ENCODE data around the gene ANAPC2. TPM values are rescaled to one million over a fixed set of nuclear protein-coding genes. Genes with fewer than 3 reads are reported as not detected.

ANAPC2 gene
- total RNA-seq, 1 experiment from 2014 or later: 46.0 TPM

DNA sequence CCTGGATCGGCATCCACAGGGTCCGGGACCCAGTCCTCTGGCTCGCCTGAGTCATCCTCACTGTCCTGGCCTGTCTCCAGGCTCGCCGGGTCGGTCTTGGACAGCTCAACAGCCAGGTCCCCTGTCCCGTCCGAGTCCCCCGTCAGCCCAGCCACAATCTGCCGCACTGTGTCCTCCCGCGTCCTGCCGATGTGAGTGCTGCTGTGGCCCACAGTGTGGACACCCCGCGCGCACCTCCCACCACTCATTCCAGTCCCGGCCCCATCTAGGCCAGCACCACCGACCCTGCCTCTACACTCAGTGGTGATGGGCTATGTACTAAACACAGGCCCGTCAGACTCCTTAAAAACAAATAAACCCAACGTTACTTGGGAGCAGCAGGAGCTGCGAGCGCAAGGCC is 6.7 kb downstream of the ANAPC2 start:
- peaks cover 3% of the 10 kb centered on the region for H3K4me1 ChIP-seq (ENCODE audit: control insufficient read depth, insufficient read depth, low read length)
- DNase-seq (ENCODE audit: low read depth, low spot score) (no peak), ATAC-seq (no peak)
- no peaks in the 10 kb centered on the region for H3K36me3 ChIP-seq (ENCODE audit: control insufficient read depth, insufficient read depth, low read length)
- intact Hi-C loops (cut with micrococcal nuclease; ENCODE audit: unreplicated experiment) (no loop called here), in situ Hi-C loops (cut with HindIII; ENCODE audit: low pct_unique_long_range_greater_than_20kb, low sequenced_read_pairs) (no loop called here)
- CTCF ChIA-PET: interaction anchor here (0.8 kb wide), 1 partner anchor 14 kb away, joined by 4 read pairs; no protein-coding TSS in a partner anchor
- H3K27me3 ChIP-seq (ENCODE audit: control insufficient read depth, insufficient read depth, low read length): no peaks in the 10 kb centered on the region
- H3K27ac ChIP-seq (ENCODE audit: low read length): no peak overlapping the region
- H3K4me3 ChIP-seq (ENCODE audit: low read depth in 2 of 2, low read length in 2 of 2): no peak overlapping the region
- POLR2A ChIA-PET: no interaction called here
- BruUV-seq (replicated peaks): no TSS peak
- H3K9me3 ChIP-seq (ENCODE audit: control insufficient read depth, insufficient read depth, low read depth, low read length): no peaks in the 10 kb centered on the region
- TF ChIP-seq SIN3A (IDR thresholded peaks at IDR 0.05; ENCODE audit: borderline replicate concordance, insufficient read depth, low read depth, low read length): no peak
- no peak for TF ChIP-seq POLR2AphosphoS5 (IDR thresholded peaks at IDR 0.05; ENCODE audit: low read depth, low read length)

DNA sequence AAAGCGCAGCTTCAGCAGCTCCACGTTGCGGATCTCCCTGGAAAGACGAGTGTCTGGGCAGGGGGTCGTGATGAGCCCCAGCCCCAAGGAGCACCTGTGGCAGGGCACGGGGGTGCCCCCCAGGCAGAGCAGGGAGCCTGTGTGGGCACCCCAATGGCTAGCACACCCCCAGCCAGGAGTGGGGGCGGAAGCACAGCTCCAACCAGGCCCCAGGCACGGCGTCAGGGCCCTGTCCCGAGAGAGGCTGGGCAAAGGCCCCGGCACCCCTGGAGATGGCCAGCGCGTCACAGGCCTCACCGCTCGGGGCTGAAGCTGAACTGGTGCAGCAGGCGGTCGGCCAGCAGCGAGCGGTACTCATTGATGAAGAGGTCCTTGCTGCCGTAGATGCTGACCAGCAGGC is 7.9 kb downstream of the ANAPC2 start:
- Histone ChIP-seq H3K36me3 (ENCODE audit: control insufficient read depth, insufficient read depth, low read length) (no peaks in the 10 kb centered on the region), H3K9me3 (ENCODE audit: control insufficient read depth, insufficient read depth, low read depth, low read length) (no peaks in the 10 kb centered on the region), H3K4me1 (ENCODE audit: control insufficient read depth, insufficient read depth, low read length) (no peaks in the 10 kb centered on the region), H3K27ac (ENCODE audit: low read length) (no peak overlapping the region), H3K4me3 (ENCODE audit: low read depth in 2 of 2, low read length in 2 of 2) (no peak overlapping the region), H3K27me3 (ENCODE audit: control insufficient read depth, insufficient read depth, low read length) (no peaks in the 10 kb centered on the region)
- intact Hi-C loops (cut with micrococcal nuclease; ENCODE audit: unreplicated experiment) (no loop called here), in situ Hi-C loops (cut with HindIII; ENCODE audit: low pct_unique_long_range_greater_than_20kb, low sequenced_read_pairs) (no loop called here)
- no peak for DNase-seq (ENCODE audit: low read depth, low spot score)
- no TSS peak for BruUV-seq (replicated peaks)
- POLR2A ChIA-PET: no interaction called here
- ATAC-seq: no peak
- CTCF ChIA-PET: no interaction called here
- TF ChIP-seq CTCF (IDR thresholded peaks at IDR 0.05) (no peak), TCF7L2 (IDR thresholded peaks at IDR 0.05; ENCODE audit: low read depth, low read length) (no peak), SIN3A (IDR thresholded peaks at IDR 0.05; ENCODE audit: borderline replicate concordance, insufficient read depth, low read depth, low read length) (no peak), POLR2AphosphoS5 (IDR thresholded peaks at IDR 0.05; ENCODE audit: low read depth, low read length) (no peak)

DNA sequence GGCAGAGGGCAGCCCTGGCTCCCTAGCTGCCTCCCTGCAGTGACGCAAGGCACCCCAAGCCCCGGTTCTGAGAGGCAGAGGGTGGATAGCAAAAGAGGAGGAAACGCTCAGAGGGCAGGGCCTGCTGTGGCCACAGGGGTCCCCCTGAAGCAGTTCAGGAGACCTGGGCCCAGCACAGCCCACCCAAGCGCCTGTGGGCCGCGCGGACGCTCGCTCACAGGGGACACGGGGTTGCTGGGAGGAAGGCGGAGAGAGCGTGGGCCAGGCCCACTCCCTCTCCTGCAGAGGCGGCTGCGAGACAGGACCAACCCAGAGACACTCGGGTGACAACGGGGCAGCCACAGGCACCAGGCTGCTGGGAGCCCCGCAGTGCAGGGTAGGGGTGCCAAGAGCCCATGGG is 8.6 kb downstream of the ANAPC2 start:
- H3K4me1 ChIP-seq (ENCODE audit: control insufficient read depth, insufficient read depth, low read length): no peaks in the 10 kb centered on the region
- POLR2A ChIA-PET: no interaction called here
- no peaks in the 10 kb centered on the region for H3K9me3 ChIP-seq (ENCODE audit: control insufficient read depth, insufficient read depth, low read depth, low read length)
- DNase-seq (ENCODE audit: low read depth, low spot score) (no peak), ATAC-seq (no peak)
- H3K27me3 ChIP-seq (ENCODE audit: control insufficient read depth, insufficient read depth, low read length): no peaks in the 10 kb centered on the region
- TF ChIP-seq REST (IDR thresholded peaks at IDR 0.05; ENCODE audit: insufficient read depth in 1 of 2, low read depth in 2 of 2, low read length in 1 of 2) (no peak), SIN3A (IDR thresholded peaks at IDR 0.05; ENCODE audit: borderline replicate concordance, insufficient read depth, low read depth, low read length) (no peak), CTCF (IDR thresholded peaks at IDR 0.05) (no peak), TCF7L2 (IDR thresholded peaks at IDR 0.05; ENCODE audit: low read depth, low read length) (no peak), POLR2AphosphoS5 (IDR thresholded peaks at IDR 0.05; ENCODE audit: low read depth, low read length) (no peak)
- no peaks in the 10 kb centered on the region for H3K36me3 ChIP-seq (ENCODE audit: control insufficient read depth, insufficient read depth, low read length)
- no TSS peak for BruUV-seq (replicated peaks)
- intact Hi-C loops (cut with micrococcal nuclease; ENCODE audit: unreplicated experiment) (no loop called here), in situ Hi-C loops (cut with HindIII; ENCODE audit: low pct_unique_long_range_greater_than_20kb, low sequenced_read_pairs) (no loop called here)
- H3K4me3 ChIP-seq (ENCODE audit: low read depth in 2 of 2, low read length in 2 of 2): no peak overlapping the region
- CTCF ChIA-PET: no interaction called here
- H3K27ac ChIP-seq (ENCODE audit: low read length): no peak overlapping the region

Data from Panc1 (cell line).